ENCODE results near the gene NTN1.
"Not testable (repeated sequence)": the region's sequence is repeated elsewhere in the genome, so short reads cannot be mapped to it uniquely, and the experiment has no call there.

NTN1 gene

GRCh38 chr17:9144502-9145249 is 123.4 kb downstream of the NTN1 start:
- DNase-seq (ENCODE audit: extremely low spot score, insufficient read length, low read depth): no peak
- no peak for FAIRE-seq

- no peak for FAIRE-seq
- no peak for DNase-seq (ENCODE audit: extremely low spot score, insufficient read length, low read depth)
These were observed 124.8 kb downstream of the NTN1 start for GRCh38 chr17:9146064-9146463.

GRCh38 chr17:9148905-9149525 is 127.7 kb downstream of the NTN1 start:
- no peak for FAIRE-seq
- DNase-seq (ENCODE audit: extremely low spot score, insufficient read length, low read depth): no peak

GRCh38 chr17:9150446-9151090 is 129.3 kb downstream of the NTN1 start:
- FAIRE-seq (no peak), DNase-seq (ENCODE audit: extremely low spot score, insufficient read length, low read depth) (no peak)

GRCh38 chr17:9151091-9151490 is 129.8 kb downstream of the NTN1 start:
- FAIRE-seq: no peak
- no peak for DNase-seq (ENCODE audit: extremely low spot score, insufficient read length, low read depth)

- DNase-seq (ENCODE audit: extremely low spot score, insufficient read length, low read depth); FAIRE-seq: not testable (repeated sequence)
These were observed 130.4 kb downstream of the NTN1 start for GRCh38 chr17:9151740-9152139.

GRCh38 chr17:9158544-9159452 is 137.5 kb downstream of the NTN1 start:
- FAIRE-seq (no peak), DNase-seq (ENCODE audit: extremely low spot score, insufficient read length, low read depth) (no peak)

- no peak for DNase-seq (ENCODE audit: extremely low spot score, insufficient read length, low read depth)
These were observed 141.1 kb downstream of the NTN1 start for GRCh38 chr17:9162275-9162985.

GRCh38 chr17:9166788-9167187 is 145.5 kb downstream of the NTN1 start:
- no peak for FAIRE-seq
- DNase-seq (ENCODE audit: extremely low spot score, insufficient read length, low read depth): no peak

More at GRCh38 chr17:9162275-9162985, 141.1 kb downstream of the NTN1 start:
- FAIRE-seq: no peak

- DNase-seq (ENCODE audit: extremely low spot score, insufficient read length, low read depth) (no peak), FAIRE-seq (no peak)
These were observed 146.1 kb downstream of the NTN1 start for GRCh38 chr17:9167379-9167778.

GRCh38 chr17:9169116-9169515 is 147.8 kb downstream of the NTN1 start:
- no peak for DNase-seq (ENCODE audit: extremely low spot score, insufficient read length, low read depth)
- FAIRE-seq: no peak

GRCh38 chr17:9170336-9170735 is 149.0 kb downstream of the NTN1 start:
- FAIRE-seq (no peak), DNase-seq (ENCODE audit: extremely low spot score, insufficient read length, low read depth) (no peak)

- no peak for FAIRE-seq
- DNase-seq (ENCODE audit: extremely low spot score, insufficient read length, low read depth): no peak
These were observed 149.5 kb downstream of the NTN1 start for GRCh38 chr17:9170853-9171252.

GRCh38 chr17:9173386-9173983 is 152.2 kb downstream of the NTN1 start:
- FAIRE-seq (no peak), DNase-seq (ENCODE audit: extremely low spot score, insufficient read length, low read depth) (no peak)

- FAIRE-seq: no peak
These were observed 153.0 kb downstream of the NTN1 start for GRCh38 chr17:9174312-9174711.

GRCh38 chr17:9174779-9175574 is 153.7 kb downstream of the NTN1 start:
- FAIRE-seq (no peak), DNase-seq (ENCODE audit: extremely low spot score, insufficient read length, low read depth) (no peak)

More at GRCh38 chr17:9174312-9174711, 153.0 kb downstream of the NTN1 start:
- no peak for DNase-seq (ENCODE audit: extremely low spot score, insufficient read length, low read depth)

GRCh38 chr17:9175700-9176467 is 154.6 kb downstream of the NTN1 start:
- DNase-seq (ENCODE audit: extremely low spot score, insufficient read length, low read depth): no peak
- no peak for FAIRE-seq

- no peak for DNase-seq (ENCODE audit: extremely low spot score, insufficient read length, low read depth)
- FAIRE-seq: no peak
These were observed 155.9 kb downstream of the NTN1 start for GRCh38 chr17:9177212-9177611.
